GM20000 (cell line): ENCODE data around the gene CAMSAP1.

Source experiments
- DNase-seq: peaks from one replicate; pipeline ENCODE4 v3.0.0; 2012; ENCODE audit warnings: low spot score
- TF ChIP-seq, protein P1 (sequence below): IDR thresholded peaks from 2 replicates; pipeline ENCODE4 v1.5.1; 2012; ENCODE audit warnings: mild to moderate bottlenecking, control low read depth; ENCODE audit errors: extremely low read depth, missing control alignments

Gene CAMSAP1

DNA sequence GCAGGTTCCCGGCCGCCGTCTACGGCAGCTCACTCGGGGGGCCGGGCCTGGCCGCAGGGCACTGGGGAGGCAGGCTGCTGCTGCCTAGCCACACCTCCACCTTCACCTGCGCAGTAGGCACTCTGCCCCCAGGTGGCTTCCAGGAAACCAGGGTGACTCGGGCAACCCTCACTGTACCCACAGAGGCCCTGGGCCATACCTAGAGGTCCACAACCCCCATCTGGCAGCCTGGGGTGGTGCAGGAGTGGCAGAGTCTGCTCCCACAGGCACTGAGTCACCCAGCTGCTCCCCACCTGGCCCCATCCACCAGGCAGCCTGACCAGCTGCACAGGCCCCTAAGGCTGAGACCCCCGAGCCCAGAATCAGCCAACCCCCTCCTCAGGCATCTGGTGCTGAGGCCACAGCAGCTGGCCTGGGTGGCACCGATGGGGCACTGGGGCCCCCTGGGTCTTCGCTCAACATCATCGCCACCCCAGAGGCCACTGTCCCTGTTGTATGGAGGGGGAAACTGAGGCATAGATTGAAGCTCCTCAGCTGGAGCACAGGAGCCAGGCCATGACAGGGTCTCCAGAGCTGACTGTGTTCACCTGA lies 135.2 kb downstream of the CAMSAP1 start:
- DNase-seq = no peak
- TF ChIP-seq, protein P1, sequence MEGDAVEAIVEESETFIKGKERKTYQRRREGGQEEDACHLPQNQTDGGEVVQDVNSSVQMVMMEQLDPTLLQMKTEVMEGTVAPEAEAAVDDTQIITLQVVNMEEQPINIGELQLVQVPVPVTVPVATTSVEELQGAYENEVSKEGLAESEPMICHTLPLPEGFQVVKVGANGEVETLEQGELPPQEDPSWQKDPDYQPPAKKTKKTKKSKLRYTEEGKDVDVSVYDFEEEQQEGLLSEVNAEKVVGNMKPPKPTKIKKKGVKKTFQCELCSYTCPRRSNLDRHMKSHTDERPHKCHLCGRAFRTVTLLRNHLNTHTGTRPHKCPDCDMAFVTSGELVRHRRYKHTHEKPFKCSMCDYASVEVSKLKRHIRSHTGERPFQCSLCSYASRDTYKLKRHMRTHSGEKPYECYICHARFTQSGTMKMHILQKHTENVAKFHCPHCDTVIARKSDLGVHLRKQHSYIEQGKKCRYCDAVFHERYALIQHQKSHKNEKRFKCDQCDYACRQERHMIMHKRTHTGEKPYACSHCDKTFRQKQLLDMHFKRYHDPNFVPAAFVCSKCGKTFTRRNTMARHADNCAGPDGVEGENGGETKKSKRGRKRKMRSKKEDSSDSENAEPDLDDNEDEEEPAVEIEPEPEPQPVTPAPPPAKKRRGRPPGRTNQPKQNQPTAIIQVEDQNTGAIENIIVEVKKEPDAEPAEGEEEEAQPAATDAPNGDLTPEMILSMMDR = no peak

DNA sequence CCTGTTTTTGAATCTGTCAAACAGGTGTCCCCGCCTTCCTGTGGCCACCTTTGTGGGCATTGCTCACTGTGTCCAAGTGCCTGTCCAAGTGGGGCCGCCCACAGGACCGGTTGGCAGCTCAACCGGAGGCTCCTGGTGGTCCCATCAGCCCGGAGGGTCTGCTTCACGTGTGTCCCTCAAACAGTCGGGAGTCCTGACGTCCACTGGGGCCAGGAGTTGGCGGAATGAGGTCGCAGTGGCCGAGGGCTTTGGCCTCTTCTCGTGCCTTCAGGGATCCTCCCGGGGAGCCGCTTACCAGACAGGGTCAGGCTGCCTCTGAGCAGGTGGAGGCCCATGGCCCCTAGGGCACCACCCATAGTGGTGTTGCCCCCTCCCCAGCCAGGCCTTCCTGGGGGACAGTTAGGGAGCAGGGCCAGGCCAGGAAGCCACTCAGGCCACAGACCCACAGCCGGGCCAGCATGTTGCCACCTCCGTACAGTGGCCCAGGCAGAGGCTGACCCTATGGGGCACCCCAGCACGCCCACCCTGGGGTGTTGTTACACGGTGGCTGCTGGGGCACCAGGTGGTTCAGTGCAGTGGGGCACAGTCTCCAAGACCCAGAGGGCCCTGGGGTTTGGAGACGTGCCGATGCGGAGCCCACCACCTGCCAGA lies 135.8 kb downstream of the CAMSAP1 start:
- TF ChIP-seq, protein P1 = no peak
- DNase-seq = no peak

DNA sequence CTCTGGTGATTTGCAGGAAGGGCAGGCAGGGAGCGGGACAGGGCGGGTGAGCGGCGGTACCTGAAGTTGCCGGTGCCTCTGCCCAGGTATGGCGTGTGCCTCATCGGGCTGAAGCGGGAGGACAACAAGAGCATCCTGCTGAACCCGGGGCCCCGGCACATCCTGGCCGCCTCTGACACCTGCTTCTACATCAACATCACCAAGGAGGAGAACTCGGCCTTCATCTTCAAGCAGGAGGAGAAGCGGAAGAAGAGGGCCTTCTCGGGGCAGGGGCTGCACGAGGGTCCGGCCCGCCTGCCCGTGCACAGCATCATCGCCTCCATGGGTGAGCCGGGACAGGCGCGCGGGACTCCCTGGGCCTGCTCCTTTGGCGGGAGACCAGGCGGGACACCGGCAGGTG lies 136.6 kb downstream of the CAMSAP1 start:
- TF ChIP-seq, protein P1 = no peak
- no peak for DNase-seq

DNA sequence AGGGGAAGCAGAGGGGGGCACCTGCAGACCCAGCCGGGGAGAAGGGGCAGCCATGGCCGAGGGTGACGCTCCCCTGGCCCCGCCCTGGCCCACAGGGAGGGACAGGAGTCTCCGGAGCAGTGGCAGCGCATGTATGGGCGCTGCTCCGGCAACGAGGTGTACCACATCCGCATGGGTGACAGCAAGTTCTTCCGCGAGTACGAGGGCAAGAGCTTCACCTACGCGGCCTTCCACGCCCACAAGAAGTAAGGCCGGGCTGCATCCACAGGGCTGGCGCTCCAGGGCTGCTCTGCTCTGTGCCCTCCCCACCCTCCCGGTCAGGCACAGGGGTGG lies 137.2 kb downstream of the CAMSAP1 start:
- DNase-seq = no peak
- TF ChIP-seq, protein P1 = no peak

GRCh38 chr9:135769489-135770202 lies 137.7 kb downstream of the CAMSAP1 start:
- no peak for DNase-seq
- TF ChIP-seq, protein P1 = no peak

DNA sequence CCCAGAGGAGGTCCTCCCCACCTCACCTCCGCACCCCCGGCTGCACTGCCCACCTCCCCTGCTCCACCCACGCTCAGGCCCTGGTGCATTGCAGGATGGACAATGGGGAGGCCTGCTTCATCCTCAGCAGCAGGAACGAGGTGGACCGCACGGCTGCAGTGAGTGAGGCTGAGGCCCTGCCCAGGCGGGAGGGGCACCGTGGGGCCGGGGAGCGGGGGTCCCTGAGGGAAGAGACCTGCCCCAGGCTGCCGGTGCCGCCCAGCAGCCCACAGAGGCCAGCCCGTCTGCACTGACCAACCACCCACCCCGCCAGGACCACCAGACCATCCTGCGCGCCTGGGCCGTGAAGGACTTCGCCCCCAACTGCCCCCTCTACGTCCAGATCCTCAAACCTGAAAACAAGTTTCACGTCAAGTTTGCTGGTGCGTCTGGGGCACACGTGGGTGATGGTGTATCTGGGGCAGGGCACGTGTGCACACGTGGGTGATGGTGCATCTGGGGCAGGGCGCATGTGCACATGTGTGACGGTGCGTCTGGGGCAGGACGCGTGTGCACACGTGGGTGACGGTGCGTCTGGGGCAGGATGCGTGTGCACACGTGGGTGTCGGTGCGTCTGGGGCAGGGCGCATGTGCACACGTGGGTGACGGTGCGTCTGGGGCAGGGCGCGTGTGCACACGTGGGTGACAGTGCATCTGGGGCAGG lies 138.7 kb downstream of the CAMSAP1 start:
- TF ChIP-seq, protein P1 = no peak
- no peak for DNase-seq

GRCh38 chr9:135766707-135767106 lies 140.6 kb downstream of the CAMSAP1 start:
- TF ChIP-seq, protein P1 = no peak
- no peak for DNase-seq
